HCEC 1CT (cell line): Measurements from ENCODE around the gene SYT2.

Experiments
- DNase-seq: peaks from one replicate; pipeline ENCODE4 v3.0.0-alpha.2; 2017

SYT2 gene

DNA sequence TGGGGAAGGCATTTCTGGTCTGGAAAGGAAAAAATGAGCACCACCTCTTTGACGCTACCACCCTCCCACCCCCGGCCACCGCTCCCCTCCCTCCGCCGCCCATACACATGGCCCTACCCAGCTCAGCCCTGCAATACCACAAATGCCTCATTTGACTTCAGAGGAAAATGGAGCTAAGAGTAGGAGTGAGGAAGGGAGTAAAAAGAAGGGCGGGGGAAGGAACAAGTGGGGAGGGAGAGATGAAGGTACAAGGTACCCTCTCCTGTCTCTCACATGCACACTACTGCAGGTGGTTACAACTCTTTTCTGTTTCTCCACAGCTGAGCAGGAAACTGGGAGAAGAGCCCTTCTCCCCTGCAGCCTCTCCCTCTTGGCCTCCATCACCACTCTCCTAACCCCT, 7.1 kb downstream of the SYT2 start:
- no peak for DNase-seq

- DNase-seq: no peak
Measured at GRCh38 chr1:202702088-202702487, 8.2 kb downstream of the SYT2 start.

- no peak for DNase-seq
Measured at GRCh38 chr1:202701200-202701599, 9.1 kb downstream of the SYT2 start.

DNA sequence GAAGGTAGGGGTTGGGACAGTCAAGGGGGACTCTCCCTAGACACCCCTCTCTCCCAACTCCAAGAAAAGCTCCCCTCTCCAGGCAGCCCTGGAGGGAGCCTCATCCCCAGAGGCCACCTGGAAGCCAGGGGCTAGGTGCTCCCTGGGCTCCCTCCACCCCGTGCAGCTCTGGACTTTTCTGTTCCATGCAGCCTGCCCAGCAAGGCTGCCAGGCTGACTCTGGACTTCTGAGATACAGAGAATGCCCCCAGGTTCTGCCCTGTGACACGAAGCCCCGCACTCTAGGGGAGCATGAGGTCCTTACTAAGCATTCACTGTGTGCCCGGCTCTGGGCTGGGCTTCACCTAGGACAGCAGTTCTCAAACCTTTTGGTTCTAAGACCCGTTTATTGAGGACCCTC, 10.2 kb downstream of the SYT2 start:
- DNase-seq: no peak

DNA sequence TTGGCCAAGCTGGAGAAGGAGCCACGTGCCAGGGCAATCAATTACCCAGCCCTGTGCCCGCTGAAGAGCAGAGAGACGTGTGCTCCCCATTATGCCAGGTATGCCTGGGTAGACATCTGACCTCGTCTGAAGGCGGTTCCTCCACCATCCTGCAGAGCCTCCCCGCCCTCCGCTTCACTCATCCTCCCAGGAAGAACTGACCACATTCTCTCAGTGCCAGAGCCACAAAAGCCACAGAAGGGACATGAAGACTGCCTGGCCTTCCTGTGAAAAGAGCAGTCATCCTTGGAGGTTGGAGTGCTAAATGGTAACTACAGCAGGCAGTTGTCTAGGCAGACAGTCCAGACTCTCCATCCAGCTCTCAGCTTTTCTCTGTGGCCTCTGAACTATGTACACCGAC, 12.0 kb downstream of the SYT2 start:
- no peak for DNase-seq

- DNase-seq: no peak
Measured at GRCh38 chr1:202697038-202697437, 13.2 kb downstream of the SYT2 start.

- DNase-seq: no peak
Measured at GRCh38 chr1:202694314-202694713, 15.9 kb downstream of the SYT2 start.

- DNase-seq: peak; percentile 57
Measured at GRCh38 chr1:202692959-202693555, 17.2 kb downstream of the SYT2 start.

- DNase-seq: no peak
Measured at GRCh38 chr1:202691816-202692215, 18.4 kb downstream of the SYT2 start.

DNA sequence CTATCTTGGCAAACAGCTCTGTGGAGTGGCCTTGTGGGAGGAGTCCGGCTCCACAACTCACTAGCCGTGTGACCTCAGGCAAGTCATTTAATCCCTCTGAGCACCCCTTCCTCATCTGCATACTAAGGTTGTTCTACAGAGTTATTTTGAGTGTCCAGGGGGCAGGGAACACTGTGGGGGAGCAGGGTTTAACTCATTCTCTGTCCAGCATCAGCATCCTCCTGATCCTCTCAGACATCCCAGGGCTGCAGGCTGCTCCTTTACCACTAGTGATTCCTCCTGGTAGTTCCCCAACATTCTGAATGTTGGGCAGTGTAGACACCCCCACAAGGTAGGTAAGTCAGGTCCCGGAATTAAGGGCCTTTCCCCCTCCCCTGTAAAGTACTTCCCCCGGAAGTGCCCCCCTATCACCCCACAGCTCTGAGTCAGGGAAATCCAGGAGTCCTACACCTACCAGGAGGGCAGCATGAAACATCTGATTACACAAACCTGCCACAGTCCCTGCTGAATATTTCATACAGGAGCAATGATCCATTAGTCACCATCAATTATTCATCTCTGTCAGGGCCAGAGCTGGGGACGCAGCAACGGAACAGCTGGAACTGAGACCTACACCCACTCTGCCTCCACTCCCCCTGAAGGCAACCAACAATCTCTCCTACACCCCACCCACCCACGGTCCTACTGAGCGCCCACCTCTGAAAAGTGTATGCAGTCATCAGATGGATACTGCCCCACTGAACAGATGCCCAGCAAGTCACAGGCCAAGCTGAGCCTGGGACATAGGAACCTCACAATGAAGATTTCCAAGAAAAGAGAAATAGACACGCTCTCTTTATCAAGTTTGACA, 20.5 kb downstream of the SYT2 start:
- DNase-seq: no peak

GRCh38 chr1:202689082-202689481, 21.2 kb downstream of the SYT2 start:
- DNase-seq: no peak

- DNase-seq: no peak
Measured at GRCh38 chr1:202688401-202688800, 21.9 kb downstream of the SYT2 start.

GRCh38 chr1:202687798-202688197, 22.5 kb downstream of the SYT2 start:
- DNase-seq: no peak

- no peak for DNase-seq
Measured at GRCh38 chr1:202687370-202687769, 22.9 kb downstream of the SYT2 start.

- DNase-seq: no peak
Measured at GRCh38 chr1:202685641-202686040, 24.6 kb downstream of the SYT2 start.

DNA sequence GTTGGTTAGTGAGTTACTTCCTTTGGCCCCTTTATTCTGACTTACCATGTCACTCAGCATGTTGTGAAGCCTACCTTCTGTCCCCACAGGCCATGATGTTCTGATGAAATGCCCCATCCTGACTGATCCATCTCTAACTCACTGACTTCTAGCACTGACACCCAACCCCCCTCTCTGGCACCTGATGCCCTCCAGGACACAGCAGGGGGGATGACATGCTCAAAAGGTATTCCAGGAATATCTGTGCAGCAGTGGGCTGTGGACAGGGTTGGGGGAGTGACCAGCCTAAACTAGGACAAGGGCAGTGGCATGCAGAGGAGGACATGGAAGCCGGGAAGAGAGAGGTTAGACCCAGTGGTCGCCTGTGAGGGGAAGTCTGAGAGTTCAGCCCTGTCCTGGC, 25.5 kb downstream of the SYT2 start:
- DNase-seq: no peak

DNA sequence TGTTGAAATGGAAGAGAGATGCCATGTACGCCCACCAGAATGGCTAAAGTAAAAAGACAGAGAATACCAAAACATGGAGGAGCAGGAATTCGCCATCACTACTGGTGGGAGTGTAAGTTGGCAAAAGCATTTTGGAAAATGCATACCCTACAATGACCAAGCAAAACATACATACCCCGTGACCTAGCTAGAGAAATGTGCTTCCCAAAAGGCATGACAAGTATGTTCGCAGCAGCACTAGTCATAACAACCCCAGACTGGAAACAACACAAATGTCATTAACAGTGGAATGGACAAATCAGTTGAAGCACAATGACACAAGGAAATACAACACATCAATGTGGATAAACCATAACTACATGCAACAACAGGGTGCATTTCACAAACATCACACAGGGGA, 27.2 kb downstream of the SYT2 start:
- no peak for DNase-seq

- no peak for DNase-seq
Measured at GRCh38 chr1:202682477-202682876, 27.8 kb downstream of the SYT2 start.

GRCh38 chr1:202681736-202682420, 28.4 kb downstream of the SYT2 start:
- no peak for DNase-seq

DNA sequence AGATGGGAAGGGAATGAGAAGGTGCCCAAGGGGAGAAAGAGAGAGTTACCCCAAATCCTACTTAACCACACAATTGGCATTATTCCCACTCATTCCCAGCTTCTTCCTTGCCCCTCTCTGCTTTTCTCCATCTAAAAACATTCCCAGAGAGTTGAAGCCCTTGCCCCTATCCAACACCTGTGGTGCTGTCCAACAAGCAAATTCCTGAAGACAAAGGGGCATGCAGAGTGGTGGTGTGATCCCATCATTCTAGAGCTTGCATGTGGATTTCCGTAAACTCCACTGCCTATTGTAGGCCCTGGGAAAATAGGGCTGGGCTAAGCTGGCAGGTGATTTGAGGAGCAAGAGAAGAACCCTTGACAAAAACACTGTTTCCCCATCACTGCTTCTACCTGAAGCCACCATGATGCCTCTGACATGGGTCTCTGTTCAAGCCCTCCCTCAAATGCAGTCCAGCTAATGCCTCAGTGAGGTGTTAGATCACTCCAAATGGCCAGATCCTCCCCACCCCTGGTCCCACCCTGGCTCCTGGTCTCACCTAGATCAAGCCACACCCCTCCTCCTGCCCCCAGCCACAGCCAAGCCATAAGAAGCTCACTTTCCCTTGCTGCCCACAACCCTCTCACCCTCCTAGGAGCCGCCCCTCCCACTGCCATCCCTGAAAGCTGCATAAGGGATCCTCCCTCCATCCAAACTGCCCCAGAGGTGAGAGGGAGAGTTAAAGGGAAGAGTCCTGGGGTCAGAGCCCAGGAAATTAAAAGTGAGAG, 29.5 kb downstream of the SYT2 start:
- DNase-seq: no peak

- DNase-seq: no peak
Measured at GRCh38 chr1:202679406-202680177, 30.7 kb downstream of the SYT2 start.

- DNase-seq: no peak
Measured at GRCh38 chr1:202677433-202677832, 32.8 kb downstream of the SYT2 start.

DNA sequence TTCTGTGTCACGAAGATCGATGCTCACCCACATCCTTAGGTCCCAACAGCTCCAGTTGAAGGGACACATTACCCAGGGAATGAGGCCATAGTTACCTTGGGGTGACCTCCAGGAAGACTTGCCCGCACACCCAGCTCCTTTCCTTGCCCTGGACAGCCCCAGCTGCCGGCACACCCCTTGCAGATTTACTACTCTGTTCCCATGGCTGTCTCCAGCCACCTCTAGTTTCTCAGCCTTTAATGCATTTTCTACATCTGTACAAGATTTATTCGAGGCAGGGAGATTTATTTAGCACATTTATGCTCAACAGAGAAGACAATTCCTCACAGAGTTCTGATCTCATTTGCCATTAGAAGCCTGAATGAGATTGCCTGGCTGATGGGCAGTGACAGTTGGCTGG, 36.7 kb downstream of the SYT2 start:
- DNase-seq: no peak
